Endometrial microvascular endothelial cells (primary cell): Measurements from ENCODE around the gene KCNK1. TPM values are rescaled to one million over a fixed set of nuclear protein-coding genes. Genes with fewer than 3 reads are reported as not detected.
"Not testable (repeated sequence)": the region's sequence is repeated elsewhere in the genome, so short reads cannot be mapped to it uniquely, and the experiment has no call there.

Source experiments
- in situ Hi-C: cut with HindIII; loops from 2 replicates; pipeline ENCODE4 v1.10.0; 2017; ENCODE audit warnings: low sequenced_read_pairs, low pct_unique_long_range_greater_than_20kb; ENCODE audit errors: inconsistent ontology term
- total RNA-seq: library from RNA; depleted of rRNA; stranded (reverse); fragments of >200 nt; gene quantifications from one replicate; pipeline ENCODE4 v1.2.3, GENCODE V29; 2015; ENCODE audit errors: inconsistent ontology term

KCNK1 gene
- total RNA-seq, 1 donor from 2014 or later: not detected

DNA sequence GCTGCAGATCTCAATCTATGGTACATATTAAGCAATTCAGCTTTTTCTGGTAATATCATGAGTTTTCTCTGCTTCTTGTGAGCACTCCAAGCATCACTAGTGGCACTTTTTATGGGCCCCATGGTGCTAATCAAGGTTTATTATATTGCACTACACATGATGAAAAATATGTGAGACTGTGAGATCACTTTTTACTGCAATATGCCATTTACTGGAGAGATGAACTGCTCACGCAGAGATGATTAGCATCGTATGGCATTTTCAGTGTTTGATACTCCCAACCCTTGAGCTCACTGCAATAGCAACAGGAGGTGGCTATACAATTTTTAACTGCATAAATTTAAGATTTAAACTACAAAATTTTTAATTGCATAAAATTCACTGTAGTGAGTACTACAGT lies 8.7 kb upstream of the KCNK1 start:
- in situ Hi-C loops: no loop called here

DNA sequence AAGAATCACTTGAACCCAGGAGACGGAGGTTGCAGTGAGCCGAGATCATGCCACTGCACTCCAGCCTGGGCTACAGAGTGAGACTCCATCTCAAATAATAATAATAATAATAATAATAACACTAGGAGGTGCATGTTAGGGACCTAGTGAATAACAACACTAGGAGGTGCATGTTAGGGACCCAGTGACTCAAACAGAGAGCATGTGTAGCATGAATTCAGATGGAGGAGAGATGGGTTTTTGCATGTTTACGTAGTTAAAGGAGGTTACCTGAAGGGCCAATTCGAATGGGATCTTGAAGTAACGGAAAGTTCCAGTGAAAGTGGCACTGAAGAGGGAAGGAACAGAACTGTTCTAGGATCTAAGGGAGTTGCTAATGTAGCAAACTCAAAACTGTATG lies 7.1 kb upstream of the KCNK1 start:
- in situ Hi-C loops: no loop called here

DNA sequence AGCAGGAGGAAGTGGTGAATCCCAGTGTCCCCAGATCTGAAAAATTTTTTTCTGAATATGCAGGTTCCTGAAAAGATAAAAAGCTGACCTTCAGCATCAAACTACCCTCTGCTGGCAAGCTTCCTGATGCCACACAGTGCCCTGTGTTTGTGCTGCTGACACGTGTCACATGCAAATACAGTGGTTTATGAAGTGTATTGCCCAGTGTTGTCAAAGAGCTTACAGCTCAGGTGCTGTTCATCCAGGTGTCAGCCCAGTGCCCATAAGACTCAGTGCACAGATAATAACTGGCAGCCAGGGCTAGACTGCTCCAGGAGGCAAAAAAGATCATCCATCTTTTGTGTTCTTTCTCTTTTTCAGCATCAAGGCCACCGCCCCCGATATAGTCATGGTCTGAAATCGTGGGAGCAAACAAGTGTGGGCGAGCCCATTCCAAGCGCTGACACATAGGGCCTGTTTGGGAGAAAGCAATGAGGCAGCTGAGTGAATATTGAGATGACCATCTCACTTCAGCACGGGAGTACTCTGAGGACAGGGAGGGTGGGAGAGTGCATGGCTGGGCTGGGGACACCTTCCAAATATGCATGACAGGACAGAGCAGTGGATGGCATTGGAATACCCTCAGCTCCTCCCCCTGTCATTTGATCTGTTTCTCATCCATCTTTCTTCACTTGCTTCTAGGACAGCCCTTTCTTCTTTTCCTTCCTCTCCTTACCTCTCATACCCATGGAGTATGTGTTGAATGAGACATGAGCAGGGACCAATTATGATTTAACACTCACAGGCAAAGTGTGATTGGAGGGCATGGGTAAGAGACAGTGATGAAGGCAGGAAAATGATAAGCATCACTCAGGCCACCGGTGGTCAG lies 6.4 kb upstream of the KCNK1 start:
- in situ Hi-C loops: no loop called here

DNA sequence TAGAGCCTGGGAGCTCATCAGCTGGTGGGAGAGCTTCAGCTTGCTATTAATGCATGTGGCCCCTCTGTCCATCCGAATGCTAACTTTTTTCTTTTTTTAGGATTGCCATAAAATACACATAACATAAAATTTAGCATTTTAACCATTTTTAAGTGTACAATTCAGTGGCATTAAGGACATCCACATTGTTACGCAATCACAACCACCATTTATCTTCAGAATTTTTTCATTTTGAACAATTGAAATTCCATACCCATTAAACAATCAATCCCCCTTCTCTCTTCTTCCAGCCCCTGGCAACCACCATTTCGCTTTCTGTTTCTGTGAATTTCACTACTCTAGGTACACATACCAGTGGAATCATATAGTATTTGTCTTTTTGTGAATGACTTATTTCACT lies 4.9 kb upstream of the KCNK1 start:
- in situ Hi-C loops: no loop called here

DNA sequence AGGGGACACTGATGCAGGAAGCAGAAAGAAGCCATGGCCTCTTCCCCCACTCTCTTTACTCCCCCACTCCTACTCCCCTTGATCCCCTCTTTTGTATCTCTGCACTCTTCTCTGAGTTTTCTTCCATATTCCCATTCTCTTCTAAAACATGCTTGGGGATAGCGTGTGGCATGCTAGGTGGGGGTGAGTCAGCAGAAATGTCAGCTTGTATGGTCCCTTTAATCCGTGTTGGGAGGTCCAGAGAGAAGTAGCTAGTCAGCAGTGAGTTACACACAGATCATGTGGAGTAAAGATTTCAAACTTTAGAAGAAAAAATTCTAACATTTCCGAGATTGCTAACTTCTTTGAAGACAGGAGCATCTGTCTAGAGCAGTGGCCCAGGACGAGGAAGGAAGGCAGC lies 4.0 kb upstream of the KCNK1 start:
- in situ Hi-C loops: no loop called here

DNA sequence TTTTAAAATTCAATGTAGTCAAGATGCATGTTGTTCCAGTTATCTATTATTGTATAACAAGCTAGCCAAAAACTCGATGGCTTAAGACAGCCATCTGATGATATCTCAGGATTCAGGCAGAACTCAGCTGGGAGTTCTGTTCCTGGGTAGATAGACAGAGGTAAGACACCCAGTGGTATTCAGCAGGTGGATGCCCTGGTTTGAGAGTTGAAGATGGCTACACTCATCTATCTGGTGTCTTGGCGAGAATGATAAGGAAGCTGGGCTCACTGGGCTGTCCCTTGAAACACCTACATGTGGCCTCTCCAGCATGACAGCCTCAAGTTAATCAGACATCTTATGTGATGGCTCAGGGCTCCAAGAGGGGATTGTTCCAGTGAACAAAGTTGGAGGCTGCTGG lies 3.3 kb upstream of the KCNK1 start:
- in situ Hi-C loops: no loop called here

DNA sequence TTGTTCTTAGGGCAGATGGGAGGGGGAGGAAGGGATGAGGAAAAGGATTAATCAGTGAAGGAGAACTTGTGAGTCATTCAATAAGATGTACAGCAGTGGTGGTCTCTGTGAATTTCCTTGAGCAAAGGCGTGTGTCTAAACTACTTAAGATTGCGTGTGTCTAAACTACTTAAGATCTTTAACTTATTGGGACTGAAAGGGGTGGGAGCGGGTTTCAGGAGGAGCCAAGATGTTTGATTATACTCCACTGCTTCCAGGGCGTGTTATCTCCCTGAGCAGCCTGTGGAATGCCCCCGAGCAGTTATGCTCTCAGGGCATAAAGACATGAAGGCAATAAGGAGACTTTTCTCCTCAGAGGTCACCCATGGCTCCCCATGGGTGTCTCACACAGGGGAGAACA lies 2.5 kb upstream of the KCNK1 start:
- in situ Hi-C loops: not testable (repeated sequence)

DNA sequence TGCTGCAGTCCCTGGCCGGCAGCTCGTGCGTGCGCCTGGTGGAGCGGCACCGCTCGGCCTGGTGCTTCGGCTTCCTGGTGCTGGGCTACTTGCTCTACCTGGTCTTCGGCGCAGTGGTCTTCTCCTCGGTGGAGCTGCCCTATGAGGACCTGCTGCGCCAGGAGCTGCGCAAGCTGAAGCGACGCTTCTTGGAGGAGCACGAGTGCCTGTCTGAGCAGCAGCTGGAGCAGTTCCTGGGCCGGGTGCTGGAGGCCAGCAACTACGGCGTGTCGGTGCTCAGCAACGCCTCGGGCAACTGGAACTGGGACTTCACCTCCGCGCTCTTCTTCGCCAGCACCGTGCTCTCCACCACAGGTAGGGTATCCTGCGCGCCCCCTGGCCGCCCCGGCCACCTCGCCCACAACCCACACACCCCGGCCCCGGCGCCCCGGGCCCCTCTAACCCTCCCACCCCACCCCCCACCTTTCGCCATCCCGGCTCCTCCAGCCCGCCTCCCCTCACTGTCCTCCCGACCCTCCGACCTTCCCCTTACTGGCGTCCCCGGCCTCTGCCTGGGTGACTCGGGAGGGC lies 352 bp downstream of the KCNK1 start:
- in situ Hi-C loops: no loop called here

DNA sequence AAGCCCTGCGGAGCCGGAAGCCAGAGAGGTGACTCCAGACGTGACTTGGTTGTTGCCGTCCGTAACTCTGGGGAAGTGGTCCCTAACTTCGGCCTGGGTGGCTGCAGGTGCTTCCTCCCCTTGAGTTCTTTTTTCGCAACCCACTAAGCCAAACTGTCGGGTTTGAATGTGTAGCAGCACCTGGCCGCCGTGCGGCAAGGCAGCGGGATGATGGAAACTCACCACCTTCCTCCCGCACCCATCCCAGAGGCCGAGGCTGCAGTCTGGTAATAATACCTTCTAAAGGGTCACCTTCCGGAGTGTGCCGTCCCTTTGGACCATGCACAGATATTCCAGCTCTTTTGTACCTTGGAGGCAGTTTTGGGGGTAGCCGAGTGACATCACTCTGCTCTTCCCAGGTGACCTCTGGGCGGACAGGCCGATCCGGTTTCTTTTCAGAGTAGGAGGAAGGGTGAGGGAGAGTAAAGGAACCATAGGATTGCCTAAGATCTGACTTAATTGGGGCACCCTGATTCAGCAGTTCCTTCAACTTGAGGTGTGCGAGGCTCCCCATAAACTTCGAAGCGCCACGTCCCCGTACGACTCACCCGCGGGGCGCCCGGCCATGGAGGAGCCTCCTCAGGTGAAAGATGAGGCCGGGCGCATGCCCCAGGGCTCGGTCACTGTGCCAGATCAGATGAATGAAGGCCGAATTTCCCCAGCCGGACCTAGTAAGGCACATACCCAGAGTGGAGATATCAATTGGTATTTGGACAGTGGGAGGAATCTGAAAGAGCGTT lies 1.0 kb downstream of the KCNK1 start:
- in situ Hi-C loops: no loop called here

DNA sequence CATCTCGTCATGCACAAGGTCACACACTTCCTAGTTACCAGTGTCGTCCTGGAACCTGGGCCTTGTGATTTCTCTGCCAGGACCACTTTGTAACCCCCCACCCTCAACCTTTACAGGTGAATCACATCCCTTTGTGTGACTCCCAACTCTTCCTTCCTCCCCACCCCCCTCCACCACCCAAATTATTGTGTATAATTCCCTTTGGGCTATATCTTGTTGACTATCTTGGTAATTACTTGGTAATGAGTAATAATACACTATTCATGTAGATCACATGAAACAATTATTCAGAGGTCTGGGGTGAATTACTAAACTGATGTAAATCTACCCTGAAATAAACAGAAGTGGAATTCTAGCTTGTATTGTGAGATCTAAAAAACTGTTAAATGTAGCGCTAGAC lies 1.7 kb downstream of the KCNK1 start:
- in situ Hi-C loops: no loop called here

DNA sequence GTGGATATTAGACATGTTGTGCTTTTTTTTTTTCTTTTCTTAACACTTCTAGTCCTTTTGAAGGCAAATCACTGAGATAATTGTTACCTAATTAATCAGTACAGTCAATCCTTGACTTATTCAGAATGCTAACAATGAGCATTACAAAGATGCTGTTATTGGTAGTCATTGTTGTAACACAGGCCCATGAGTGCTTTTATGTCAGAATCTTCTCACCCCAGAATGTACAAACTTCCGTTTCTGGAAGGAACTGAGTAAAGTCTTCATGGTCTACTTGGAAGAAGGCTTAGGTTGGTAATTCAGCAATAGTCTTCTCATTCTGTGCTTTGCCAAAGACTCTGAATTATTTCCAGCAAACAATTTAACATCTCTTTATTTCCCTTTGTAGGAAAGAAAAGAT lies 3.1 kb downstream of the KCNK1 start:
- in situ Hi-C loops: no loop called here

DNA sequence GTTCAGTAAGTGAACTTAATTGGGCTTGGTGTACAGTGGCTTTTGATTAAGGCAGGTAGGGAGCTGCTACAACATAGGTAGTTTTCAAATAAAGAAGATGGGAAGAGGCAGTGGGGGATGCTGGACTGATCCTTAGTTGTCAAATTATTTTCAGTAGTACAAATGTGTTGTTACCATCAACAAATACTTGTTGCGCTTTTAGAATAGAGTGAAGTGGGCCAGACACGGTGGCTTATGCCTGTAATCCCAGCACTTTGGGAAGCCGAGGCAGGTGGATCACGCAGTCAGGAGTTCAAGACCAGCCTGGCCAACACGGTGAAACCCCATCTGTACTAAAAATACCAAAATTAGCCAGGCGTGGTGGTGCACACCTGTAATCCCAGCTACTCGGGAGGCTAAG lies 5.5 kb downstream of the KCNK1 start:
- in situ Hi-C loops: not testable (repeated sequence)

DNA sequence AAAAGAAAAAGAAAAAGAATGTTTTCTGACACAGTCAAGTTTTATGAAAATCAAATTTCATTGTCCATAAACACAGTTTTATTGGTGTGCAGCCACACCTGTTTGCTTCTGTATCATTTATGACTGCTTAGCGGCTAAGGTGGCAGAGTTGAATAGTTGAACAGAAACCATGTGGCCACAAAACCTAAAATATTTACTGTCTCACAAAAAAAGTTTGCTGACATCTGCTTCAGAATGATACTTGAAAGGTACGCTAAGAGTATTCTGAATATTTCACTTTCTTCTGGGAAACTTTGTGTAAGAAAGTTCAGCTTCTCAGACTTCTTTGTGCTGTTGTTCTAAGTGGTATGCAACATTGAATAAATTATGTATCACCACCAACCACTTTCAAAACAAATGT lies 6.2 kb downstream of the KCNK1 start:
- in situ Hi-C loops: no loop called here

DNA sequence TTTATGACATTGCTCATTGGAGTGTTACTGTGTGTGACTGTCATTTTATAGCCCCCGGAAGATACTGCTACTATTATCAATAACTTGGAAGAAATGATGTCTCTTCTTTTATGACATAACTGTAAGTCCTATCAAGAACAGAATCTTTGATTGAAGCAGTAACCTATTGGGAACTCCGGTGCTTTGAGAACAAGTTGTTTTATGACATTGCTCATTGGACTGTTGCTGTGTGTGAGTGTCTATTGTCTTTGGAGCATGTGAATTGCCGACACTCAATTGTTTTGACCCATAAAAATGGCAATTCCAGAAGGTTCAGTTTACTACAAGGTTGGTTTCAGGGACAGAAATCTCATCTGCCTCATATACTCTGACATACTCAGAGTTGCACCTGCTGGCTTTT lies 8.0 kb downstream of the KCNK1 start:
- in situ Hi-C loops: no loop called here

DNA sequence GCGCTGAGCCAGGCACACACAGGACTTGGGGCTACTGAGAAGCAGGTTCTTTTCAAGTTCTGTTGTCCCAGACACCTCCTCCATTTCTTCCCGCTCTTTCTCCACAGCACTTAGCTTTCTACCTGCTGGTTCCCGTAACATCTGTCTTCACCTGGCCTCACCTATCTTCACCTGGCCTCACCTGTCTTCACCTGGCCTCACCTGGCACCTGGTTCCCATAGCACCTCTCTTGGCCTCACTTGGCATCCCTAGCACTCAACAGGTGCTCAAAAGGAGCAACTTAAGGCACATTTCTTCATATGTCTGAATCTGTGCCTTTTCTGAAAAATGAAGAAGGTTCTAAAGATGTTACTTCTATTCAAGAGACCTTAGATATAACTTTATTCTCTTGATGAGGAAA lies 10.4 kb downstream of the KCNK1 start:
- in situ Hi-C loops: no loop called here

DNA sequence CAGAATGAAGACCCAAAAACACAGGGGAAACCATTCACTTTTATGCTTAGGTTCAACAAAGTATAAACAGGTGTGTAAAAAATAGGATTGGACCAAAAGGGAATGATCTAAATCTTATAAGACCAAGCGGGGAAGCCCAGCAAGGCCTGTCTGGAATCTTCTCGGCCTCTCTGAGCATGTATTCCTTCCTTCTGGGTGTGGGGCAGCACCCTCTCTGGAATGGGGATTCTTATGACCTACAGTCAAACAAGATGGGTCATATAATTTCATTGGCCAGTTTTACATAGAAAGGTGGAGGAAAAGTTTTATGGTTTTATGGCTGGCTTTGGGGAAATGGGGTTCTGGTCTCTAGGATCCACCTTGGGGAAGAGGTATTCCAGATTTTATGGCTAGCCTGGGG lies 11.2 kb downstream of the KCNK1 start:
- in situ Hi-C loops: no loop called here

DNA sequence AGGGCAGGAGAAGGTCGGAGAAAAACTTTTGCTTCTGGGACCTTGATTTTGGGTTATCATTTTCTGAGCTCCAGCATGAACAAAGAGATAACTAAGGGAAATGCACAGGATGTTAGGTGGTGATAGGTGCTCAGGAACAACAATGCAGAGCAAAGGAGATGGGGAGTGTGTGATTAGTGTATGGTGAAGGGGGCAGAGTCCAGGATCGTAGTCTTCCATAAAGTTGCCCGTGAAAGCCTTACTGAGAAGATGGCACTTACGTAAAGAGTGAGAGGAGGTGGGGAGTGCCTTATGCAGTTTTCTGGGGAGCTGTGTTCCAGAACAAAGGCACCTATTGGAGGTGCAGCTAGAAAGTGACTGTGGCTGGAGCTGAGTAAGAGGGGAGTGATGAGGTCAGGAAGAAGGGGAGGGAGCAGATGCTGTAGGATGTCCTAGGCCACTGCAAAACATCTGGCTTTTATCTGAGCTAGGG lies 11.6 kb downstream of the KCNK1 start:
- in situ Hi-C loops: no loop called here

DNA sequence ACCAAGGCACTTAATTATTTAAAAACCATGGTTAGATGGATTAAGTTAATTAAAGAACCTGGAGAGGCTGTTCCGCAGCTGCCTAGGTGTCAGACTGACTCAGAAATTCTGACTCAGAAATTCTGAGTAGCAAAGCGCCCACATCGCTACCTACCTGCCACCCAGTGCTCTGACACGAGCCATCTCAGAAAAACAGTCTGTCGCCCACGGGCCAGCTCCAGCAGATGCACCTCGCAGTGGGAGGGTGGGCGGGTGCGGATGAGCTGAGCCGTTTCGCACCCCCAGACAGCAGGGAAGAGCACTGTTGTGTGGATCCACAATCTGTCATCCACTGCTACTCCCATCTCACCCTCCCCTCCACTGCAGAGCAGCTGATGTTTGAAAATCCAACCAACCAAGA lies 13.5 kb downstream of the KCNK1 start:
- in situ Hi-C loops: no loop called here

DNA sequence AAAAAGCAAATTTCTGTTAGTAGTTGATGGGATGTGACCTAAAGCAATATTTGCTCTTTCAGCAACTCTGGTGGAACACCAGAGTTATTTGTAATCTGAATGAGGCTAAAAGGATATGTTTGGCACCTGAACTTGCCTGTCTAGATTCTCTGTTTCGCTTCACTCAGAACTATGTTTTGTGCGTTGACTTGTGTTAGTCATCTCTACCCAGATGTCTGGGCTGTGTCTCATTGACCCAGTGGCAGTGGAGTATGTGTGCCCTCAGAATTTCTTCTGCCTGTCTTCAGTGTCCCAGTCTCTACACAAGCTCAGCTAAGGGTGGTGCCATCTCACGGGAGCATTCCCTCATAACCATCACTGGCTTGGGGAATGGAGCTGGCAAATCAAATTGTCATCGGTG lies 13.9 kb downstream of the KCNK1 start:
- in situ Hi-C loops: no loop called here
